LHCN-M2 (cell line): Measurements from ENCODE around the gene CST7. TPM values are rescaled to one million over a fixed set of nuclear protein-coding genes. Genes with fewer than 3 reads are reported as not detected.

Source experiments
- DNase-seq: peaks from one replicate; pipeline ENCODE4 v3.0.0-alpha.2; 2012; ENCODE audit warnings: low read depth
- total RNA-seq: library from RNA; depleted of rRNA; stranded (reverse); fragments of >200 nt; gene quantifications from 2 replicates; pipeline ENCODE4 v1.2.3, GENCODE V29; 2014

The CST7 gene
- total RNA-seq, 1 experiment from 2014 or later = not detected

DNA sequence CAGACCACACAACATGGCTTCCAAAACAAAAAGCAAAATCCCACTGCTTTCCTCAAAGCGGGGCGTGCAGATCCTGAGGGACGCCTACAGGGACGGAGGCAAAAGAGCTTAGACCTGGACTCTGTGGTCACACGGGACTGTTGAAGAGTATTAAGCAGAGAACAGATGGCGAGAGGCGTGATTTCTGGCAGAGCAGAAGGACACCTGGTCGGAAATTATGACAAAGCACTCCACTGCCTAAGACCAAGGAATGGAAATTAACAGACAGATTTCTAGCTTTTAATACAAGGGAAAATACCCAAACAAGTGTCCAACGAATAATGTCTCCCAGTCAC is 15.4 kb downstream of the CST7 start:
- DNase-seq = no peak

DNA sequence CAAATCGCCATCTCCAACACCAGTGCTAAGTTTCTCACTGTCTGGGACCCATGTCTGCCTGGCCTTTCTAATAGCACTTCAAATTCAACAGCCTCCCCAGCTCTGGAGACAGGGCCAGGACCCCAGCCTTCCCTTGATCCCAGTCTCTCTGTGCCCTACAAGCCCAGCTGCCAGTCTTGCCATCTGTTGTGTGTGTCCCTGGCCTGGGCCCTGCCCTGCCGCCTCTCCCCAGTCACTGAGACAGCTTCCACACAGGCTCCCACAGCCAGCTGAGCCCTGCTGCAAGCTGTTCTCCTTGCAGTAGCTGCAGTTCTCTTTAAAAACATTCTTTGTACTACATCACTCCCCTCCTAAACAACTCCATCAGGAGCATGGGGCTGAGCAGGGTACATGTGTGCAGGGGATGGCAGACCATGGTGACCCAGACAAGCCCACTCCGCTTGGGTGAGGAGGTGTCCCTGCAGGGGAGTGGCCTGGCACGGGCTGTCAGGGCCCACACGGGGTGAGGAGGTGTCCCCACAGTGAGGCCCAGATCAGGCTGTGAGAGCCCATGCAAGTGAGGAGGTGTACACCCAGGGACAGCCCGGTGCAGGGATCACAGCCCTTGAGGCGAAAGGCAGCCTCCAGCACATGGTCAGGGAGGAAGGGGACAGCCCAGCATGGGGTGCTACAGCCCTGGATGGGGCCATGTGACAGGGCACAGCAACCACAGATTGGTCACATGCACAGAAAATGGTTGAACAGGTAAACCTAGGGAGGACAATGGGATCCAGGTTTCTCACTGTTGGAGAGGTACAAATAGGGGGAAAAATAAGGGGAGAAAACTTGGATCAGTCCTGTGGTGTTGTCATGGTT is 16.2 kb downstream of the CST7 start:
- no peak for DNase-seq

DNA sequence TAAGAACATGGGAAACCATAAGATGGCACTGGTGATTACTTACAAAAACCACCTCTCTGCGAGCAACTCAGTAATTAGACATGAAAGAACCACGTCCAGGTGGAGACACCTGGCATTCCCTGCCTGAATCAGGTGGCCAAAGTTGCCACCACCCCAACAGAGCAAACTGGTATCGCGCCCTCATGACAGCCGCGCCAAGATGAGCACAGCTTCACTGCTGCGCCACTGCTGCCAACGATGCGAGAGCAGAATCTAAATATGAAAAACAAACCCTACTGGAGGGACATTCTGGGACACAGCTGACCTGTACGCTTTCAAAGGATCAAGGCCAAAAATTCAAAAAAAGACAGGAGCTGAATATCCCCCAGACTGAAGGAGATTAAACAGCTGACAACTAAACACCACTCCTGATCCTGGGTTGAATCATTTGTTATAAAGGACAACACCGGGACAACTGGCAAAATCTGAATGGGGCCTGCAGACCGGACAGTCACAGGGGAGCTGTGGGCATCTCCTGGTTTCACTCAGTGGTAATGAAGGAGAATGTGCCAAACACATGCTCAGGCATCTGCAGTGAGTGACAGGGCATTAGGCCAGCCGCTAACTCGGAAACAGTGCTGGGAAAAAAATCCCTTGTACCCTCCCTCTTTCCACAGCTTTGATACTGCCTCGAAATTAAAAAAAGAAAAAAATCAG is 17.4 kb downstream of the CST7 start:
- no peak for DNase-seq

DNA sequence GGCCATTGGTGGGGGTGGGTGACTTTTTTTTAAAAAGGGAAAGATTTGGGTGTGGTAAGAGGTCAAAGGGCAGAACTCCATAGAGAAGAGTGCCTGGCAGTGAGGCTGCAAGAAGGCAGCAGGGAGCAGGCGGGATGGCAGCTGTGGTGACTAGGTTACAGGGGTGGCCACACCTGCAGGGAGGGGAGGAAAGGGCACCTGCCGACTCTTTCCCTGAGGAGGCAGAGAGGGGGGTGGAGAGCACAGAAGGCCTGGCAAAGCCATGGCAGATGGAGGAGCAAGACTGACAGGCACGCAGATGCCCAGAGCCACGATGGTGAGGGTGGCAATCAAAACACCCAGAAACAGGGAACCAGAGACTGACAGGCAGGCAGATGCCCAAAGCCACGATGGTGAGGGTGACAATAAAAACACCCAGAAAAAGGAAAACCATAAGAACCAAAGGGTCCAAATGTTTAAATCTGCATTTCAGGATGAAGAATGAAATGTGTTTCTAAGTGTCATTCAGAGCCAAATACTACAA is 19.3 kb downstream of the CST7 start:
- no peak for DNase-seq

DNA sequence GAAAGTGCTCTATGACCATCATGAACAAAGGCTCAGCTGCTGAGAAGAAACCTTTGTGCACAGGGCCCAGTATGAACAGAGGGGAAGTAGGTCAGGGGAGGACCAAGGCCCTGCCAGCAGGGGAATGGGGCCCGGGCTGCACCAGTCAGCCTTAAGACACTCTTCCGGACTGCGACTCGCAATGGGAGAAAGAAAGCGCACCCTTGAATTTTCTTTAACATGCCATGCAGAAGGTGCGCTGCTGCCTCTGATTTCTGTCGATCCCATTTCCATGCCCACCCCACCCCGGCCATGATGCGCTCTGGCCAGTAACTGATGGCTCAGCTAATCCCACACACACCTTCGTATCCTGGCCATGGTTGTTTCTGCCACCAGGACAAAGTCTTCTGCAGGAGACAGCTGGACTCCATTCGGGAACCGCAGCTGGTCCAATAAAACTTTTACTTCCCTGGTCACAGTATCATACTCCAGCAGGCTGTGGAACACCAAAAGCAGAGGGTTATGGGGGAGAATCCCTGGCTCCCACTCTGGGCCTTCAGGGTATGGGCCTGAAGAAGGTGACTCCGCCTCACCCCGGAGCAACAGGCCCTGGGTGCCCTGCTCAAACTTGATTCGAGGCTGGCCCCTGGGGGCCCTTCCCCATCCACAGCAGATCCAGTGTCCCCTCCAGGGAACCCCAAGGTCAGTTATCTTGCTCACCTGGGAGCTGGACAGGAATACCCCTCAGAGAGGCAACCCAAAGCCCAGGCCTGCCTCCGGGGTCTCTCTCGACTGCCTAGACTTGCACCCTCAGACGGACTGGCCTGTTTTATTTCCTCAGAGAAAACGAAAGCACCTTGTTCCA is 20.3 kb downstream of the CST7 start:
- no peak for DNase-seq

DNA sequence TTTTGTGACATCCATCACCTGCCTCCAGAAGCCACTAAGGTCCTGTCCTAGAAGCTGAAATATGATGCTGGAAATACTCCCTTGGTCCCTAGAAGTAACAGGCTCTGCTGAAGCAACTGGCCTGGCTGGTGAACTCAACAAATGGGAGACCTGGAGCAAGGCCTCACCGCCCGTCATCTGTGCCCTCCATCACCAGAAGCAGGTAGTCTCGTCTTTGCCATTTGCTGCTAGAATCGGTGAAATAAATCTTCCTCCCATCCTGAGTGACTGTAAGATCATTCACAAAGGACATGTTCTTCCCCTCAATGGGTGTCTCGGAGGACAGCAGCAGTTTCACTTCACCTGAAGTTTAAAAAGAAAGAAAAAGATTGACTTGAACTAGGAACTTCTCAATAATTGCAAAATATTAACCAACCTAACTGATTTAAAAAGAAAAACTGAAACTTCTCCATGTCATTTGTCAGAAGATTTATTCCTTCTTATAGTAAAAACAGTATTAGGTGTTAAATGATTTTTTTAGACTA is 21.0 kb downstream of the CST7 start:
- DNase-seq = no peak

DNA sequence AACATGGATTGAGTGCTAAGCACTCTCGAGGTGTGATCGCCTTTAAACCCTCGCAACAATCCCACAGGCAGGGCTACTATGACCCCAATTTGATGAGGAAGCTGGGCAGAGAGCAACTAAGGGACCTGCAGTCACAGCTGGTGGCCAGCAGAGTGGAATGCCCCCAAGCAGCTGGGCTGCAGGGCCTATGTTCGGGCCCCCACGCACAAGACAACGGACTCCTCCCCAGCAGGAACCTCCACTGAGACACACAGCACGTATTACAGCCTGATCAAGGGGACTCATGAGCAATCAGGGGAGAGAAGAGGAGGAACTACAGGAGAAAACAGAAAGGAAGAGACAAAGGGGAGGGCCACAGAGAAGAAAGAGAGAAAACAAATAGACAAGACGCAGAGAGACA is 21.7 kb downstream of the CST7 start:
- no peak for DNase-seq

DNA sequence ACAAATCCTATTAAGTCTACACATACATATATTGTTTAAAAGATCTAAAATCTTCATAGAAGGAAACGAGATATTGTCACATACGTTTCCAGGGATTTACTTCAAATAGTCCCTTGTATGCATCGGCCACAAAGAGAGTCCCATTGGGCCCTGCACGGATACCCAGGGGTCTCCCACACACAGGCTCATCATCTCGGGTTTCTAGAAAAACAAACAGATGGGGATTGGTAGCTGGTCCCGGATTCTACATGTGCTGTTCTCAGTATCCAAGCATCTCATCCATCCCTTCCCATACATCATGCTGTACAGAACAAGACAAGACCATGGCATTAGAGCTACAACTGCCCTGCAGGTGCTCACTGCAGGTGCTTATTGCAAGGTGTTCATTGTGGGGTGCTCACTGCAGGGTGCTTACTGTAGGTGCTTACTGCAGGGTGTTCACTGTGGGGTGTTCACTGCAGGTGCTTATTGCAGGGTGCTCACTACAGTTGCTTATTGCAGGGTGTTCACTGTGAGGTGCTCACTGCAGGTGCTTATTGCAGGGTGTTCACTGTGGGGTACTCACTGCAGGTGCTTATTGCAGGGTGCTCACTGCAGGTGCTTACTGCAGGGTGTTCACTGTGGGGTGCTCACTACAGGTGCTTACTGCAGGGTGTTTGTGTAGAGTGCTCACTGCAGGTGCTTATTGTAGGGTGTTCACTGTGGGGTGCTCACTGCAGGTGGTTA is 22.5 kb downstream of the CST7 start:
- DNase-seq = no peak

DNA sequence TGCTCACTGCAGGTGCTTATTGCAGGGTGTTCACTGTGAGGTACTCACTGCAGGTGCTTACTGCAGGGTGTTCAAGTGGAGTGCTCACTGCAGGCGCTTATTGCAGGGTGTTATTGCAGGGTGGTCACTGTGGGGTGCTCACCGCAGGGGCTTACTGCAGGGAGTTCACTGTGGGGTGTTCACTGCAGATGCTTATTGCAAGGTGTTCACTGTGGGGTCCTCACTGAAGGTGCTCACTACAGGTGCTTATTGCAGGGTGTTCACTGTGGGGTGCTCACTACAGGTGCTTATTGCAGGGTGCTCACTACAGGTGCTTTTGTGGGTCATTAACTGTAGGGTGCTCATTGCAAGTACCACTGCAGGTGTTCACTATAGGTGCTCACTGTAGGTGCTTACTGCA is 23.3 kb downstream of the CST7 start:
- no peak for DNase-seq

DNA sequence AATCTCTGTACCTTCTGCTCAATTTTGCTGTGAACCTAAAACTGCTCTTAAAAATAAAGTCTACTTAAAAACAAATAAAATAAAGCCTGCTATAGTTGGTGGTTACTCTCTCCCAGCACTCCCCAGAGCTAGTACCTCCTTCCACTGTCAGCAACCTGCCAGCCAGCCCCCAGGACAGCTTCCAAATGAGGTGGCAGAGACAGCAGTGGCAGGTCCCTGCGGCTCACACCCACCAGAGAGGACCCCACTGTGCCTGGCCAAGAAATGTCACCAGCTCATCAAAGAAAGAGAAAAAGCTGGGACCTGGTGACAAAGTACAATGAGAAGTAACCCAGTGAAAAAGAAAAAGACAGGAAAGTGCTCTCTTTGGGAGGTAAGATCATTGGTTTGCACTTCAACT is 28.3 kb downstream of the CST7 start:
- no peak for DNase-seq

DNA sequence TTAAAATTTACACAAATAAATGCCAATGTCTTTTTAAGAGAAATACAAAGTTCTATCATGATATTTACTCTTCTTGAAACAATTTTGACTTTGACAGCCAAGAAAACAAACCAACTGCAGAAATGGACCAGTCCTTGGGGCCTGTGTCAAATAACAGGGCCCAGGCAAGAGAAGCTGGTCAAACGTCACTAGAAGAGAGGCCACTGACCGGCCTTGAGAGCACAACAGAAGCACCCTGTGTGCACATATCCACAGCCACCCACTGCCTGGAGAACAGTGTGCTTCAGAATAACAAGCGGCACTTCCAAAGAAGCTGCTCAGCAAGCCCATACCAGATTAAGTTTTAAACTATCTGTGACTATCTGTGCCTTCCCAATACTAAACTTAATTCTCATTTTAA is 28.7 kb downstream of the CST7 start:
- no peak for DNase-seq

DNA sequence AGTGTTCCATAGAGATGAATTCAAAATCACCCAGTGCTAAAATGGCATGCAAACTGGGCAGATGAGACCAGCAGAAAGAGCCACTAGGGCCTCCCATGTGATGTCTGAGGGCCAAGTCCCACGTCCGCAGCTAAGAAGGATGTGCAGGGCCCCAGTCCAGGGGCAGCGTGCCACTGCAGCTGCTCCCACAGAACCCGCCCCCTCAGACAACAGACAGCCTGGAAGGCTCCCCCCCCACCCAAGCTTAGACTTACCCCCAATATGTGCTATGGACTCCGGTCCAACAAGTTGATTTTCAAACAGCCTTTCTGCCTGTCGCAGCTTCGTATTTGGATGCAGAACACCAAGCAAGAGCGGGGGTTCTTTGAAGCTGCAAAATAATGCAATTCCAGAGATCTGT is 29.4 kb downstream of the CST7 start:
- DNase-seq = no peak

DNA sequence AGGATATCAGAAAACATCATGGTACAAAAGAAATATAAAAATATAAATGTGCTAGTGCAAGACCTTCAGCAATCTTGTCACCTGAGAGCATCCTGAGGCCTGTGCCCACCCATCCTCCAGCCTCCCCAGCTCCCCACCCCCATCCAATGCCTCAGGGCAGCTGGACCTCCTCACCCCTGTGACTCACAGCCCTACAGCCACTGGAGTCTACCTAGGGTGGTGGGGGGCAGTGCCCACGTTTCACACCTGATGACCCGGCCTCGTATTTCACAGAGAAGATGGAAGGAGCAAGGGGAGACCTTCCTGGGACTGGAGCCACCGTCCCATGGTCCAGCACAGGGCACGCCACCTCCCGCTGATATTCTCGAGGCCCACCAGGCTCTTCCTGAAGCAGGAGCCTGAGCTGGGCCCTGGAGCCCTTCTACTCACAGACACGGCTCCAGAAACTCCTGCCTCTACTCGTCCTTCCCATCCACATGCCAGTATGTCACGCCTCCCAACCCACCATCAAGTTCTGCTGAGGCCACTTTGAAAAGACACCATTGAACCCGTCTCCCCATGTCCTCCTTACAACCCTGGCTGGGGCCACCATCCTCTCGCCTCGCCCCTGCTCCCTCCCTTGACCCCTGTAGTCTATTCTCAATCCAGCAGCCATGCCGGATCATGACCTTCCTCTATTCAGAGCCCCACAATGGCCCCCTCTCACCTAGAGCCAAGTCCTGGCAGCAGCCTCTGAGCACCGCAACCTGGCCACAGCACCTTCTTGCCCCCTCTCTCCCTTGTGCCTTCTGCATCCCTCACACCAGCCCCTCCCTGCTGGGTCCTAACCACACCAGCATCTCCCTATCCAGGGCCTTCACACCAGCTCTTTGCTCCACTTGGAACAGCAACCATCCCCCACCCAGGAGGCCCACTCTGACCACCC is 30.2 kb downstream of the CST7 start:
- no peak for DNase-seq

DNA sequence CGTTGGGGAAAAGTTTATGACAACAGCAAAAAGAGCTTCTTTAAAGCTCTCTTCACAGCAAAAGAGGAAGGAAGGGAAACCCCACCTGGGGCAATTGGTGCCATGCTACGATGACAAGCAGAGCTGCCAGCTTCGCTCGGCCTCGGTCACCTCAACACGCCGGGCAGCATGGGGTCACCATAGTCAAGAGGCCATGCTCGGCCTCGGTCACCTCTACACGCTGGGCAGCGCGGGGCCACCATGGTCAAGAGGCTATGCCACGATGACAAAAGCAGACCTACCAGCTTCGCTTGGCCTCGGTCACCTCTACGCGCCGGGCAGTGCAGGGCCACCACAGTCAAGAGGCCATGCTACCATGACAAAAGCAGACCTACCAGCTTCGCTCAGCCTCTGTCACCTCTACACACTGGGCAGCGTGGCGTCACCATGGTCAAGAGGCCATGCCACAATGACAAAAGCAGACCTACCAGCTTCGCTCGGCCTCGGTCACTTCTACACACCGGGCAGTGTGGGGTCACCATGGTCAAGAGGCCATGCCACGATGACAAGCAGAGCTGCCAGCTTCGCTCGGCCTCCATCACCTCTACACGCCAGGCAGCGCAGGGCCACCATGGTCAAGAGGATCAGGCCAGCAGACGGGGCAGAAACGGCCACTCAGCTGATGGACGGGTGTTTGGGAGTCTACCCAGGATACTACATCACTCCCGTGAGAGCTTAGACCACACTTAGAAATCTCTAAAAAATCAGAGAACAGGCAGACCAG is 31.4 kb downstream of the CST7 start:
- no peak for DNase-seq

DNA sequence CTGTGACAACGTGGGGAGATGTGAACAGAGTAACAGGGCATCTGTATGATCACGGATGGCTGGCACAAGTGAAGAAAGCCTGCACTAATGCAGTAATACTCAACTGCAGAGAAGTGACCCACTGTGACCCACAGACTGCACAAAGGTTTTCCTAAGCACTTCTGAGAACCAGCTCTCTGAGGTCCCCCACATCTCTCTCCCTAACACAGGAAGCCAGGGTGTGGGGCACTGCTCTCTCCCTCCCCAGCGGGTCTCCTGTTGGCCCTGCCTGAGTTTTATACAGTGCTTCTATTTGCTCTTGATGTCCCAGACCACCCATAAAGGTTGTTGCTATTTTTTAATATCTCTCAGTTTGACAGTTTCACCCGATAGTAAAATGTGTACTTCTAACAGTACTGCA is 32.2 kb downstream of the CST7 start:
- DNase-seq = no peak

DNA sequence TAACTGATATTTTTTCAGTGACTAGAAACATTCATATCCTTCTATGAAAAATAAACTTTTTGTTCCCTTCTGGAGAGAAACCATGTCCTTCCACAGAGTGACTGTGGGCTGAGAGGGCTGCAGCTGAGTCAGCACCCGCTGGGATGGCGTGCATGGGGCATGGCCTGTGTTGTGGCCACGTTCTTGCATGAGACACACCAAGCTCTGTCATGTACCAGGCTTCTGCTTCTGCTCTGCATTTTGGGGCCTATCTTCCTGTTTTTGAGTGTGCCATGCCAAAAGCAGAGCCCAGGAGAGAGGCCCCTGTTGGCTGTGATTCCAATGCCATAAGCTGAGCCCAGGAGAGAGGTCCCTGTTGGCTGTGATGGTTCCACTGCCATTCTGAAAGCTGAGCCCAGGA is 32.7 kb downstream of the CST7 start:
- DNase-seq = no peak

DNA sequence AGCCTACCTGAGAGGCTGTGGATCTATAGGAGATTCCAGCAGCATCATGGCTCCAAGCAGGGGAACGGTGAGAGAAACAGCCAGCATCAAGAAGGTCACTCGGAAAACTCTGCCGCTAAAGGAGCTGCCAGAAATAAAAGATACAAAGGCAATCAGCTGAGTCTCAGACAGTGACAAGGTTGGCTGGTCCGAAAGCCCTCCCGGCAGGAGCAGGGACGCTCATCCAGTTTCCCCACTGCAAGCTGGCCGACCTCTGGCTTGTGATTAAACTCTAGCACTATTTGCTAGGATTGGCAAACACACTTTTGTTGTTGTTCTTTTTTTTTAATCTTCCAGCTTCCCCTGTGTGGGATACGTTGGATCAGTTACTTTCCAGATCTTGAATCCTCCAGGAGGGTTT is 34.8 kb downstream of the CST7 start:
- DNase-seq = no peak

DNA sequence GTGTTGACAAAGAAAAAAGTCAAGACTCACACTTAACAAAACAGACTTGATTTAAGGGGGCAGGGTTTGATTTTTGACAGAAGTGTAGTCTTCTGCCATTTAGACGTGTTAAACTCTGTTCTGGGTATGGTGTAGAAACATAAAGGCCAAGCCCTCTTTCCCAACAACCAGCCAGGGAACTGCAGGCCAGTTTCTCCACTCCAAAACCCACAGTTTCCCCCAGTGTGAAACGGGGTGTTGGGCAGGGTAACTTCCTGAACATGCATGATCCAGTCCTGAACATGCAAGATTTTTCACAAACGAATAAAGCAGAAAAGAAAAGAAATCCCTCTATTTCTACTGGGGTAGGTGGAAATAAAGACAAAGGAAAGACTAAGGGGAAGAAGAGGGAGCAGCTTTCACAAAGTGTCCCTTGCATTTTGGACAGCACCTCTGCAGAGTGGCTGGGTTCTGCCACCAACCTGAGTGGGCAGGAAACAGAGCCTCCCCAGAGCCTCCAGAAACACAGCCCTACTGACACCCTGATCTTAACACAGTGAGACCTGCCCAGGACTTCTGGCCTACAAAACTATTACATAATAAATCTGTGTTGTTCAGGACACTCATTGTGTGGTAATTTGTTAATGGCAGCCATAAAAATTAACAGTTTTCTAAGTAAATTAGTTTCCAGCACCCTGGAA is 36.0 kb downstream of the CST7 start:
- no peak for DNase-seq

DNA sequence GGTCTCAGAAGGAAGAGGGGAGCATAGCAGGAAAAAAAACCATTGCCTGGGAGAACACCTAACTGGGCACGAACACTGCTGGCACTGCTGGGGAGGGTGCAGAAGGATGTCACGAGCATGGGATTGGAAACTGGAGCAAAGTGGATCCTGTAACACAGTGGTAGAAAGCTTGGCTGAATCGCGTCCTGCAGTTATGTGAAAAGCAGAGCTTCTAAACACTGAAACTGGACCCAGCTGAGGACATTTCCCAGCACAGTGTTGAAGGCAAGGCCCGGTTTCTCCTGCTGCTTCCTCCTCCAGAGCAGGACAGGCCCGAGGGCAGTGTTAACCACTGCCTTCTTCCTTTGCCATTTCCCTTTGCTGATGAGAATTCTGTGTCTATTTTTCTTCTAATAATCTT is 36.7 kb downstream of the CST7 start:
- no peak for DNase-seq
